Measurements from ENCODE around the gene GP9.

The GP9 gene

DNA sequence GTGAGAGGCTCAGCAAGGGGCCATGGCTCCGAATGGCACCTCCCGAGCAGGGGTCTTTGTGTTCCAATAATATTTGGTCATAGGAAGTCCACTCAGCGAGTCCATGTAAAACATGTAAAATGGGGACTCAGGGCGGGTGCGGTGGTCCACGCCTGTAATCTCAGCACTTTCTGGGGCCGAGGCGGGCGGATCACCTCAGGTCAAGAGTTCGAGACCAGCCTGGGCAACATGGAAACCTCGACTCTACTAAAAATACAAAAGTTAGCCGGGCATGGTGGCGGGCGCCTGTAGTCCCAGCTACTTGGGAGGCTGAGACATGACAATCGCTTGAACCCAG is 33.1 kb upstream of the GP9 start:
- FAIRE-seq (no peak), DNase-seq (ENCODE audit: insufficient read length, low spot score) (no peak)

DNA sequence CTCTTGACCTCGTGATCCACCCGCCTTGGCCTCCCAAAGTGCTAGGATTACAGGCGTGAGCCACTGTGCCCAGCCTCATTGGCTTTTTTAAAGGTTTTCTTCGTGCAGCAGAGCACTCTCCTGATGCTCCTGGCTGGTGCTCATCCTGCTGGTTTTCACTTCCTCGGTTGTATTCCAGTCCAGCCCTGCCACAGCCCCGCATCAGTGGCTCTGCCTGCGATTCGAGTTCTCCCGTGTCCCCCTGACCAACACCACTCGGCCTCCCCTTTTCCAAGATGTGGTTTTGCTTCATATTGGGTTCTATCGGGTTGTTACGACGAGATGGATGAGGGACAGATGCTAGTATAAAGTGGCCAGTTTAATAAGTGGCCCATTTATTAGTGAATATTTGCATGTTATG is 31.7 kb upstream of the GP9 start:
- DNase-seq (ENCODE audit: insufficient read length, low spot score) (no peak), FAIRE-seq (no peak)

DNA sequence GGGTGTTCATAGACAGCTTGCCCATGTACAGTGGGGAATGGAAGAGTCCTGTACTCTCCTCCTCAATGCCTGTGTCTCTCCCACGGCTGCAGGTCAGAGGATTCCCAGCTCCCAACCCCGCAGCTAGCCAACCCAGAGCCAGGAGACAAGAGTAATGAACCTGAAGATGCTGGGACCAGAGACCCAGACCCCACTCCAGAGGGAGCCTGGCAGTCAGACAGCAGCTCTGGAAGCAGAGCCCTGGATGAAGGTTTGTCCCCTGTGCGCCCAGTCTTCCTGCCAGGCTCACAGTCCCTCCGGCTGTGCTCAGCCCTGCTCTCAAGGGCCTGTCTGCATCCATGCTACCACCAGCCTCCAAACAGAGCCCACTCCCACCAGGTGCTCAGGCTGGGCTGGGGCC is 30.0 kb upstream of the GP9 start:
- DNase-seq (ENCODE audit: insufficient read length, low spot score) (no peak), FAIRE-seq (no peak)

DNA sequence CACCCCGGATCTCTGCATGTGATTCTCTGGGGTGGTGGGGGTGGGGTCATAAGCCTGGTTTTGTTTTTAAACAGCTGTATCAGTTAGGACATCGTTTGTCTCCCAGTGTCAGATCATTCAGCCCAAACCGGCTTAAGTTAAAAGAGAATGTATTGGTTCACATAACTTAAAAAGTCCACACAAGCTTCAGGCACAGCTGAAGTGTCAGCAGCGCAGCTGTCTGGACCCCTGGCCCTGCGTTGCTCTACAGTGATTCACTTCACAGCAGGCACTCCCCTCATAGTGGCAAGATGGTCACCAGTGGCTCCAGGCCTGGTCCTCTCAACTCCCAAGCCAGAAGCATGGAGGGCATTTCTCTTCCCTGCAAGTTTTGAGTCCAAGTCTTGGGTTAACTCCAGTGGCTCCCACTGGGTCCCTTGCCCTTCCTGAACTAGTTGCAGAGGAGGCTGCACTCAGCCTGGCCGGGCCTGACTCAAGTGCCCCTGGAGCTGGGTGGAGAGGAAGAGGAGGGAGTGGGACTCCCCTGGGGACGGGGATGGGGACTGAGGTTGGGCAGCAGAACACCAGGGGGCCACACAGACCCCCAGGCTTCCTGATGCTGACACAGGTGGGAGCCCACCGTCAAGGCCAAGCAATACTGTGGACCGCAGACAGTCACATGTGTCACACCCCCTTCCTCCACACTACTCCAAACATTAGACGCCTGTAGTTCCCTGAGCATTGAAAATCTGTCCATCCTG is 28.9 kb upstream of the GP9 start:
- FAIRE-seq (no peak), DNase-seq (ENCODE audit: insufficient read length, low spot score) (no peak)

DNA sequence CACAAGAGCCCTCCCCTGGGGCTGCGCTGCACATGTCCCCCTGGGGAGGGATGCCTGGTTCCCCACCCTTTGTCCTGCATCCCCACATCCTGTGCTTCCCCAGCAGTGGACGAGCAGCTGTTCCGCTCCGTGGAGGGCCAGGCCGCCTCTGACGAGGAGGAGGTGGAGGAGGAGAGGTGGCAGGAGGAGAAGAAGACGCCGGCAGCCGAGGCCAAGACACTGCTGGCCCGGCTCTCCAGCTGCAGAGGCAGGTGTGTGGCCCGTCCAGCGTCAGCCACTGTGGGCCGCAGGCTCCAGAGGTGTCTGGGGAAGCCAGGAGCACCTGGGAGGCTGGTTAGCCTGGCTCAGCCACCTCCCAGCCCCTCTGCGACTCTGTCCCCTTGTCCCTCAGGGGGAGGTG is 27.9 kb upstream of the GP9 start:
- no peak for DNase-seq (ENCODE audit: insufficient read length, low spot score)
- FAIRE-seq, result no peak

DNA sequence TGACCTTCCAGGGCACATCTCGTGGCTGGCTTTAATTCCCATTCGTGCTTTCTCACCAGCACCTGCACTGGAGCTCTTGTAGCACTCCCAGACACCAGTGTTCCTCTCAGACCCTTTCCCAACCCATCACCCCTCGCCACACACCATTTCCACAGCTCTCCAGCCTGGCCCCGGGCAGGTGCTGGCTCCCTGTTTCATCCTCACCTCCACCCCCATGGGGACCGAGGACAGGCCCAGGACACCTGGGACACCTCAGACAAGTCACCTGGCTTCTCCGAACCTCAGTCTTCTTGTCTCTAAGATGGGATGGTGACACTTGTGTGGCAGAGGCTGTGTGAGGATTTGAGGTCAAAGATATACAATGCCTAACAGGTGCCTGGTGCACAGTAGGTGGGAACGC is 27.4 kb upstream of the GP9 start:
- DNase-seq (ENCODE audit: insufficient read length, low spot score) (no peak), FAIRE-seq (no peak)

DNA sequence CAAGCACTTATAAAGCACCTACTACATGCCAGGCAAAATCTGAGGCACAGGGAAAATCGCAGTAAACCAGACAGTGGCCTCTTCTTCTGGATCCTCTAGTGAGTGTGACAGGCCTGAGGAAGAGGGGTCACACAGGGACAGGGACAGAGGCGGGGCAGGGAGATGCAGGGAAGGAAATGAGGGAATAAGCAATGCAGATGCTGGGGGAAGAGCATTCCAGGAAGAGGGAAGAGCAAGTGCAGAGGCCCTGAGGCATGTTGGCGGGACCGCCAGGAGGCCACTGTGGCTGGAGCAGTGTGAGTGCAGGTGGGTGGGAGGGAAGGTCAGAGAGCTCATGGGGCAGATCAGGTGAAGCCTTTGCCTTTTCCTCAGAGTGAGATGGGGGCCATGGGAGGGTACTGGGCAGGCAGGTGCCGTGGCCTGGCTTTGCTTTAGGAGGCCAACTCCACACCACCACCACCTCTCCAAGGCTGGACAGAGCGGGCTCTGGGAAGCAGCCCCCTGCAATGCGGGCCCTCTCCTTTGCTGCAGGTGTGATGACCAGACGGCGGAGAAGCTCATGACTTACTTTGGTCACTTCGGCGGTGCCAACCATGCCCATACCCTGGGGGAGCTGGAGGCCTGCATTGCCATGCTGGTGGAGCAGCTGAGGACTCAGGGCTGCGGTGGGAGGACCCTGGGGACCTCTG is 26.8 kb upstream of the GP9 start:
- DNase-seq (ENCODE audit: insufficient read length, low spot score) (no peak), FAIRE-seq (no peak)

DNA sequence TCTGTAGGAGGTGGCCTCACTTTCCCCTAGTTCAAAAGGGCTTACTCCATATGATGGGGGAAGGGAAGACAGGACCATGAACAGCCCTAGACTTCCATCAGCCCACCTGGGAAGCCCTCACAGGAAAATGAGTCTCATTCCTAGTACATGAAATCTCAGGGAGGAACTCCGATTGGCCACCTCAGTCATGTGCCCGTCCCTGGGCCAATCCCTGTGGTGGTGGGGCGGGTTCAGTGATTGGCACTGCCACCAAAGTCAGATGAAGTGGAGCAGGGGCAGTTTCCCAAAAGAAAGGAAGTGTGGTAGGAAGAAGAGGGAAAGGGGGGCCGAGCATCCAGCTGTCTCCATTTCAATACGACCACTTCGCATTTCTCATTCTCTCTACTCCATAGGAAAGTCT is 25.9 kb upstream of the GP9 start:
- FAIRE-seq (no peak), DNase-seq (ENCODE audit: insufficient read length, low spot score) (peak; percentile 40)

DNA sequence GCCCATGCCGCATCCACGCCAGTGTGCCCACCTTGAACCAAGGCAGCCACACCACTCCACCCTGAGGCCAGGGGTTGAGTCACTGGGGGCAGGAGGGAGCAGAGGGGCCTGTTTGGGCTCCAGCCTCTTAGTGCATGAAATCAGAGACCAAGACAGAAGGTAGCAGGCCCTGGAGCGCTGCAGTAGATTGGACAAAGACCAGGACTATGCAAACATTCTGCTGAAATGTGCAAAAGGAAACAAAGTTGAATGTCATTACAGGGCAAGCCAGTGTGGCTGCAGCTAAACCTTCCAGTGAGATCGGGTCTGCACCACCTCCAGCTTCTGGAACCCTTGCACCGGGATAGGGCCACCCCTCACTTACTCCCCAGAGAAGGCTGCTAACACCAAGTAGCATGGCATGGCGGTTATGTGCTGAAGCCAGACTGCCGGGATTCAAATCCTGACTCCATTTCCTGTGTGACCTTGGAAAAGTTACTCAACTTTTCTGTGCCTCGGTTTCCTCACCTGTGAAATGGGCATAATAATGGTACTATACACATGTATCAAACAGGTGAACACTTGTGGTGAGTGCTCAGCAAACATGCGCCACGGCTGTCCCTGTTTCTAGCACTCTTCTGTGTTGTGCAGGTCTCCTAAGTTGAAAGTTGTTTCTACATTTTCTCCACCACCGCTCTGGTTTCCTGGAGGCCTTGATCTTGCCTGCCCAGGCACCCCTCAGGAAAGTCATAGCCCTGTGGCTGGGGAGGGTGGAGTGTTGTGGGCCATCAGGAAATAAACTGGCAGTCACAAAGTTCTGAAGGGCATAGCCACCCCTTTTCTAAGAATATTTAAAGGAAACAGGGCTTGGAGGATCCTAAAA is 25.0 kb upstream of the GP9 start:
- FAIRE-seq (no peak), DNase-seq (ENCODE audit: insufficient read length, low spot score) (no peak)

DNA sequence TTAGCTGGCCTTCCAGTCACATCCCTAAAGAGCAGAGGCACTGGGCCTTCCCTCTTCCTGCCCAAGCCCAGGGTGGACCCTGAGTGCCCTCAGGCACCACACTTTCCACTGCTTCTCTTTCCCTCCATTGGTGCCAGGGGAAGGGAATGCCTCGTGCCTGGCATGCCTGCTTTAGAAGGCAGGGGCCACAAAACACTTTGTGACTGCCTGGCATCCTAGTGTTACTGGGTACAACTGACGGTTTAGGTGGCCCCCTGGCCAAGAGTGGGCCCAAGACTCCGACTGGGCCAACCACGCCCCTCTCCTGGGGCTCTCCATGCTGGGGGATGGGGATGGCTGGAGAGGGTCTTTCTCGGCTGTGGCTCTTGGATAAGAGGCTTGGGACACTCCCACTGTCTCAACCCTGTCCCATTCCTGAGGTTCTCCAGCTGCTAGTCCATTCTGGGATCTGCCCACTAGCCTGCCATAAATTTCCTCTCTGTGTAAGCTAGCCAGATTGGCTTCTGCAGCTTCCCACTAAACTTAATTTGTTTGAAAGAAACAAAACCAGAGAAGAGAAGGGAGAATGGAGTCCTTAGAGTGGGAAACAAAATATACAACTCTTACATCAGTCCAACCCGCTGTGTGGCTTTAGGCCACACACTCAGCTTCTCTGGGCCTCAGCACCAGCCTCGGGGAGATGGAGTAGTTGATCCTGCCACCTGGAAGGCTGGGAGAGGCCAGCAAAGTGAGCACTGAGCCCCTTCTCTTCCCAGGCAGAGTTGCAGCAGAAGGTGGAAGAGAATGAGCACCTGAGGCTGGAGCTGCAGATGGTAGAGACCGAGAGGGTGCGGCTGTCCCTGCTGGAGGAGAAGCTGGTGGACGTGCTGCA is 24.1 kb upstream of the GP9 start:
- FAIRE-seq (no peak), DNase-seq (ENCODE audit: insufficient read length, low spot score) (no peak)

DNA sequence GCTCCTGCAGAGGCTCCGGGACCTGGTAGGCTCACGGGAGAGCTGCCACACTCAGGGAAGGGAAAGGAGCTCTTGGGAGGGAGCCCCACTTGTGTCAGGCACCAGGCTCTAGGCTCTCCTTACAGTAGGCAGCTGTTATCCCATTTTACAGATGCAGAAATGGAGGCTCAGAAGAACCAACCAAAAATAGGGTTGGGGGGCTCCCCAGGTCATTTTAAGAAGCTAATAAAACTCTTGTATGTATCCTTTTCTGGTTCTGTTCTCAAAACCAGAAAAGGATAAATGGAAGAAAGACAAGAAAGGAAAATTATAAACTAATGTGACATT is 23.5 kb upstream of the GP9 start:
- FAIRE-seq, result no peak
- no peak for DNase-seq (ENCODE audit: insufficient read length, low spot score)

DNA sequence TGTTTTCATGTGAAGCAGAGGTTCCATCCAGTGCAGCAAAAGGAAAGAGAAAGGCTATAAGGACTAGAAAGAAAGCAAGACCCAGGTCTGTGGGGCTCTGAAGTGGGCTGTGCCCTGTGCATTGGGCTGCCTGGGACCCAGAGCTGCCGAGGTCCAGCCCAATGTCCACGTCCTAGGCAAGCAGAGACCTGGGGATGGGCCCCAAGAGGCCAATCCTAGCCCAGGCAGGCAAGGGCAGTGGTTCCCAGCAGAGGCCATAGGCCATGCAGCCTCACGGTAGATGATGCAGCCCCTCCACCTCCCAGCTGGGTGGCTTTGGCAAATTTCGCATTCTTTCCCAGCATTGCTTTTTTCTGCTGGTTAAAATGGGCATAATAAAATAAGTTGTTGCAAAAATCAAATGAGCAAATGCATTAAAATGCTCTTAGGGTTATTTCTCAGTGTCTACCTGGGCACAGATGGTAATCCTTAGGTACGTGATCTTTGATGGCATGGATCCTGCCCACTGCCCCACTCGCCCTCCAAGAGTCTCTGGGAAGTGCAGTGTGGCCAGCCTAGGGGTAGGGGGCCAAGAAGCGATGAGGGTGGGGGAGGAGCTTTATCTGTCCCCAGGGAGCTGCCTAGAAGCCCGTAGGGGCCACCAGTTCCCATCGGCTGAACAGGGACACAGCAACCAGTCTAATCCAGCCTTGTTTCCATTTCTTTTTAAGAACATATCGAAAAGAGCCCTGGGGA is 22.3 kb upstream of the GP9 start:
- DNase-seq (ENCODE audit: insufficient read length, low spot score) (no peak), FAIRE-seq (no peak)

DNA sequence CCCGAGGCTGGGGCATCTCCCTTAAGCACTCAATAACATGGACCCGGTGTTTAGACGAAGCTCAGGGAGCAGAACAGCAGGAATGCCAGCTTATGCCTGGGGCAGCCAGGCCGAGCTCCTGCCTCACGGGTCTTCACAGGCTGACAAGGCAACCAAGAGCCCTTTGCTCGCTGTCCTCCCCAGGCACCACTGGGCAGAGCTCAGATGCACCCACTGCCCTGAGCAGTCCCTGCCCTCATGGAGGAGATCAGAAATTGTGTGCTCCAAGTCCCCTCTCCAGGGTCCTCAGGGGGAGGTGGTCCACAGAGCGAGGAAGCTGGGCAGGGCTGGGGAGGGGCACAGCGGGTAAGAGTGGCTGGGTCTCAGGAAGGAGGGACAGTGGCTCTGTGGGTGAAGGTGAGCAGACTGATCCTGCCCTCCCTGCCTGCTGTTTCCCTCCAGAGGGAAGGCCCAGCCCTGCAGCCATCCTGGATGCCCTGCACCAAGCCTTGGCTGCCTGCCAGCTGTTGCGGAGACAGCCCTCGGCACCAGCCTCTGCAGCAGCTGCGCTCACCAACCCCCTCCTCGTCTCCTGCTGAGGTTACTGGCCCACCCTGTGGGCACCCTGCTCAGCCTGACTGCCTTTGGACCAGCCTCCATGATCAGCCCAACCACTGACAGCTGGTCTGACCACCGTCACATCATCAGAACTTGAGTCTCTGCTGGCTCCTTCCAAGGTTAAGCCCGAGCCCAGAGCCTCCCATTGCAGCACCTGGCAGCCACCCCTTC is 21.1 kb upstream of the GP9 start:
- no peak for FAIRE-seq

DNA sequence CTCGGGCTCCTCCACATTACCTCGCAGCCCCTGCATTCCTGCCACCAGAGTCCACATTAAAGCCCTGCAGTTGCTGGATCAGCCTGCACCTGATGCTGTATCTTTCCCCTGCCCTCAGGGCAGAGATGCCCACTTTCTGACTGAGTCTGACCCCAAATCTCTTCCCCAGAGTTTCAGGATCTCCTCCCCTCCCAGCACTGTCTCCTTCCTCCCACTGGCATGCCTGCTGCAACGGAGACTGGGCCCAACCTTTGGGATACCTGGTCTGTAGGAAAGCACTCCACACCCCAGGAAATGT is 20.6 kb upstream of the GP9 start:
- no peak for DNase-seq (ENCODE audit: insufficient read length, low spot score)
- no peak for FAIRE-seq

More for the DNA sequence above, 21.1 kb upstream of the GP9 start:
- no peak for DNase-seq (ENCODE audit: insufficient read length, low spot score)

DNA sequence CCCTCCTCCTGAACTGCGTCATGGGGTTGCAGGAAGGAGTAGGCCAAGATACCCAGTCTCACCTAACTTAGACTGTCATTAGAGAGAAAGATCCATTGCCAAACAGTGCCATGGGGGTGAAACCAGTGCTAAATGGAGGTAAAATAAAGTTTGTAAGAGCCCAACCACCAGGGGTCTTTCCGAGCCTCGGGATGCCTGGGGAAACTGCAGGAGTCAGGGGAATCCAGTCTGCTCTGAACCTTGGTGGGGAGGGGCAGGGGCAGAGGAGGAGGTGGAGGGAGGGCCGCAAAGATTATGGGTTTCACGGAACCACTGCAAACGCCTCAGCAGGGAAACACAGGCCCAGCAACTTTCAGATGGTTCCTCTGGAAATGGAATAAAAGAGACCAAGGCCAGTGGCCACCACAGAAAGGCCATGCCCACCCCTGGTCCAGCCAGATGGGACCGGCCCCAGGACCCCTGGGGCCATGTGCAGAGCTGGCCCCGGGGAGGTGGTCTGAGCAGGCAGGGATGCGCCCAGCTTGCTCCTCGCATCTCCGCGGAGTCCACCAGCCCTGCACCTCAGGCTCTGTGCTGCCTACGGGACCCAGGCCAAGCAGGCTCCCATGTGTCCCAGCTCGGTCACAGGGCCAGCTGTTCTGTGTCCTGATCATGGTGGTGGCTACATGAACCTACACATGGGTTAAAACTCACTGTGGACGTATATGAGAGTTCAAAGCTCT is 19.8 kb upstream of the GP9 start:
- DNase-seq (ENCODE audit: insufficient read length, low spot score), result no peak
- FAIRE-seq, result no peak

DNA sequence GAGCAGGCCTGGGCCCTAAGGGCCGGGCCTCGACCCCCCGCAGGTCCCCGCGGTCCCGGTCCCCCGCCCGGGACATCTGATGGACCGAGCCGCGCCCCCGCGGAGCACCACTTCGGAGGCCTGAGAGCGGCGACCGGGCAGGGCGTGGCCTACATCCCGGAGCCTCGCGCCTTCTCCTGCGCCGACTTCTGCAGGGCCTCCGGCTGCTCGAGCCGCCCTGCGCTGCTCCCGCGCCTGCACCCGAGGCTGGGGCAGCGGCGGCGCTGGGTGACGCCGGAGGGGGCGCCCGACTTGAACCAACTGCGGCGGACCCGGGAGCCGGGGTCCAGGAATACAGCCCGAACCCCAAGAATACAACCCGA is 14.9 kb upstream of the GP9 start:
- FAIRE-seq (no peak), DNase-seq (ENCODE audit: insufficient read length, low spot score) (no peak)

DNA sequence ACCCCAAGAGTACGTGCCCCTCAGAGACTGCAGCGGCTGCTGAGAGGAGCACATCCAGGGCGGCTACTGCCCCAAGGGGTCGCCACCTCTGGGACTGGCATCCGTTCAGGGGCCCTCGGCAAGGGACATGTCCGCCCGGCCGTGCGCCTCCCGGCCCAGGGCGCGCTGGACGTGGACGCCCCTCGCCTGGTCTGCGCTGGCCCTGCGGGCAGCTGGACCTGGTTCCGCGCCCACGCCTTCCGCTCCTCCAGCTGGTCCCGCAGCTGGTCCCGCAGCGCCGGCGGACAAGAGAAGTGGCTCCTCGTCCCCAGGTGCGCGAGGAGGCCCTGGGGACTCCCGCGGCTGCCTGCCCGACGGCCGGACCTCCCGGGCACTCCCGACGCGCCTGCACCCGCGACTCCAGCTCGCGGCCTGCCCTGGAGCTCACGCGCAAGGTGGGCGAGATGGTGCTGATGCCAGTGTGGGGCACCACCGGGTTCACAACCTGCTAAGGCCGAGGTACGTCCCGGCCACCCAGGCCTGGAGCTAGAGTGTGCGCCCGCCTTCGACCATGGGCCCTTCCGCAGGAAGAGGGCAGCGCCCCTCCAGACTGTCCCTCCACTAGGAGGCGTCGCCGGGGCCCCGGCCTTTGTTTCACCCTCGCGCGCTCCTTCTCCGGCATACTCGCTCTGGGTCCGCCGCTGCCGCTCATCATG is 14.4 kb upstream of the GP9 start:
- FAIRE-seq, result no peak
- no peak for DNase-seq (ENCODE audit: insufficient read length, low spot score)

DNA sequence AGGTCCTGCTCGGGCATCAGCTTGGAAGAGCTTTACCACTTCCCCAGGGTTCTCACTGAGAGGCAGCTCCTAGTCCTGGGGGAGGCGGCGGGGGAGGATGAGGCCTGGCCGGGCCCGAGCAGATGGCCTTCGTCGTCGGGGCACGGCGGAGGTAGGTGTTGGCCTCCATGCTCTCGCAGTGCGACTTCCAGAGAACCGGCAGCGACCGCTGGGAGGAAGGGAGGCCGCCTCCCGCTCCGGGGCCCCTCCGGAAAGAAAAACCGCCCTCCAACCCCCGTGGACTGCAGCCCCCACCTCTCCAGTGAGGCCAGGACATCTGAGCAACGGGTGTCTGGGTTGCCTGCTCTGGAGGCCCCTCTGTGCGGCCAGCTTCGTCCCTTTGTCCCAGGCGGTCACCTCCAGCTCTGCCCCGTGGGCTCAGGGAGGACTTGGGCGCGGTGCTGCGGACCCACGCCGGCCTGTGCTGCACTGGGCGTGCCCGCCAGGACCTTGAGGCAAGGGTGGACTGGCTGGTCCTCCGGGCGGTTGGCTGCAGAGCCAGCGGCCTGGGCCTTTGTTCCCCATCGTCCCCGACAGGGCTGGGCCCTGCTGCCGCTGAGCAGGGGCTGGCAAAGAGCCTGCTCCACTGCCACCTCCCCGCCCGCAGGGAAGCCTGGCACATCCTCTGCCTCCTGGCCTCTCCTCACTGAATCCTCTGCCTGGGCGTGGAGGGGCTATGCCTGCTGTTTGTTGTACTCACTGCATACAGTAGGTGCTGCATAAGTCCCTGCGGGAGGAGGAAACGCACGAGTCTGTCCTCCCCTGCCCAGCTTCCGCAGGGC is 13.6 kb upstream of the GP9 start:
- FAIRE-seq (no peak), DNase-seq (ENCODE audit: insufficient read length, low spot score) (no peak)

All from HTR-8/SVneo (cell line).